DND-41 (cell line): Measurements from ENCODE around the gene DTNBP1.

Experiments
- CTCF ChIP-seq: IDR thresholded peaks from 2 replicates; pipeline ENCODE4 v1.5.1; 2012; ENCODE audit warnings: borderline replicate concordance, low read length, moderate library complexity, mild to moderate bottlenecking; ENCODE audit not compliant: poor library complexity, severe bottlenecking; ENCODE audit errors: extremely low read depth
- EZH2 ChIP-seq: IDR thresholded peaks from 3 replicates; pipeline ENCODE4 v1.6.1; 2012; ENCODE audit warnings: borderline replicate concordance, low read depth, mild to moderate bottlenecking, moderate library complexity, low read length, inconsistent platforms; ENCODE audit not compliant: severe bottlenecking

DNA sequence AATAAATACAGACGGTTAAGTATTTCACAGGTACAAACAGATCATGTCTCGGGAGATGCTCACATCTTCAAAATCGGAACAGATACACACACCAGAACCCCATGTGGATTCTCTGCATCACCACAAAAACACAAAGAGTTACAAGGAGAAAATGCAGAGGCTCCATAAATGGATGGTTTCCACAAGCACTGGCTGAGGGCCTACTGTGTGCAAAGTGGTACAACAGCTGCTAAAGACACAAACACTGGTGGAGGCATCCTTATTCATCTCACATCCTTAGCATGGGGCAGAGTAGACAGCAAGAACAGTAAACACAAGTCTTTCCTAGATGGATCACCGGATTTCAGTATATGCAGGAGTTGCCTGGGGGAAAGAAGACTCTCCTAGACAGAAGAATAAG, 88.8 kb downstream of the DTNBP1 start:
- TF ChIP-seq EZH2: no peak
- TF ChIP-seq CTCF: no peak
